Neural cell (in vitro differentiated cells): Measurements from ENCODE around the gene CDKAL1. TPM values are rescaled to one million over a fixed set of nuclear protein-coding genes. Genes with fewer than 3 reads are reported as not detected.
"Not testable (repeated sequence)": the region's sequence is repeated elsewhere in the genome, so short reads cannot be mapped to it uniquely, and the experiment has no call there.

Experiments
- H2AFZ ChIP-seq: fragments of 200-600, 300-800 bp; sonication (generic), shearing (Covaris generic); 2 replicates; pipeline ENCODE4 v1.6.0; 2014; ENCODE audit warnings: low read depth, mild to moderate bottlenecking, antibody characterized with exemption, low read length, moderate library complexity
- H3F3A ChIP-seq: fragments of 200-600 bp; shearing (Covaris generic); 2 replicates; pipeline ENCODE4 v1.6.1; 2016; ENCODE audit warnings: mild to moderate bottlenecking, moderate library complexity, mixed read lengths, antibody characterized with exemption, low read length; ENCODE audit not compliant: insufficient read depth, poor library complexity, severe bottlenecking
- H3K27ac ChIP-seq: fragments of 200-600, 300-800 bp; sonication (generic), shearing (Covaris generic); 2 replicates; pipeline ENCODE4 v1.5.1; 2014; ENCODE audit warnings: mild to moderate bottlenecking, low read length, moderate library complexity
- H3K27me3 ChIP-seq: fragments of 300-800, 200-600 bp; sonication (generic), shearing (Covaris generic); 2 replicates; pipeline ENCODE4 v1.6.0; 2014; ENCODE audit warnings: mild to moderate bottlenecking, low read depth, low read length, moderate library complexity; ENCODE audit not compliant: insufficient read depth
- H3K36me3 ChIP-seq: fragments of 300-800, 200-600 bp; sonication (generic), shearing (Covaris generic); 2 replicates; pipeline ENCODE4 v1.5.1; 2014; ENCODE audit warnings: mild to moderate bottlenecking, antibody characterized with exemption, low read length, moderate library complexity; ENCODE audit not compliant: insufficient read depth
- H3K4me2 ChIP-seq: fragments of 300-800, 200-600 bp; sonication (generic), shearing (Covaris generic); 2 replicates; pipeline ENCODE4 v1.6.0; 2014; ENCODE audit warnings: mild to moderate bottlenecking, low read length
- H3K4me3 ChIP-seq: fragments of 300-800, 200-600 bp; sonication (generic), shearing (Covaris generic); 2 replicates; pipeline ENCODE4 v1.5.1; 2014; ENCODE audit warnings: mild to moderate bottlenecking, low read length, moderate library complexity
- H3K79me2 ChIP-seq: fragments of 200-600 bp; shearing (Covaris generic); replicated peaks from 2 replicates; pipeline ENCODE4 v1.6.0; 2014; ENCODE audit warnings: mild to moderate bottlenecking, low read length, moderate library complexity; ENCODE audit not compliant: insufficient read depth
- H3K9ac ChIP-seq: fragments of 300-800, 200-600 bp; sonication (generic), shearing (Covaris generic); 2 replicates; pipeline ENCODE4 v1.6.1; 2016; ENCODE audit warnings: mild to moderate bottlenecking, low read length, mixed read lengths
- H3K9me2 ChIP-seq: fragments of 200-600 bp; shearing (Covaris generic); 2 replicates; pipeline ENCODE4 v1.6.1; 2016; ENCODE audit warnings: mild to moderate bottlenecking, low read length, mixed read lengths; ENCODE audit not compliant: insufficient read depth
- H3K9me3 ChIP-seq: fragments of 200-600, 300-800 bp; sonication (generic), shearing (Covaris generic); 2 replicates; pipeline ENCODE4 v1.6.1; 2016; ENCODE audit warnings: mild to moderate bottlenecking, mixed run types, low read length, moderate library complexity, mixed read lengths
- H4K20me1 ChIP-seq: fragments of 200-600 bp; shearing (Covaris generic); 2 replicates; pipeline ENCODE4 v1.6.1; 2016; ENCODE audit warnings: mild to moderate bottlenecking, mixed run types; ENCODE audit not compliant: insufficient read depth
- CTCF ChIP-seq: fragments of 450-650 bp; IDR thresholded peaks from 2 replicates; pipeline ENCODE4 v1.5.1; 2014; ENCODE audit warnings: antibody characterized with exemption, mild to moderate bottlenecking, moderate library complexity; ENCODE audit not compliant: poor library complexity, severe bottlenecking
- EP300 ChIP-seq: fragments of 450-650 bp; conservative IDR thresholded peaks from 2 replicates; pipeline ENCODE4 v1.6.1; 2014; ENCODE audit warnings: antibody characterized with exemption, mild to moderate bottlenecking, moderate library complexity; ENCODE audit not compliant: poor library complexity, severe bottlenecking
- EZH2 ChIP-seq: fragments of 200-600, 300-800 bp; shearing (Covaris generic), sonication (generic); IDR thresholded peaks from 2 replicates; pipeline ENCODE4 v1.6.1; 2014; ENCODE audit warnings: antibody characterized with exemption, low read length, borderline replicate concordance, mild to moderate bottlenecking; ENCODE audit not compliant: insufficient read depth, poor library complexity, severe bottlenecking
- MXI1 ChIP-seq: fragments of 450-650 bp; conservative IDR thresholded peaks from 2 replicates; pipeline ENCODE4 v1.6.1; 2014; ENCODE audit warnings: antibody characterized with exemption, mild to moderate bottlenecking; ENCODE audit not compliant: poor library complexity, severe bottlenecking
- POLR2AphosphoS5 ChIP-seq: IDR thresholded peaks from 2 replicates; pipeline ENCODE4 v1.6.1; 2012
- RAD21 ChIP-seq: fragments of 450-650 bp; conservative IDR thresholded peaks from 2 replicates; pipeline ENCODE4 v1.6.1; 2014; ENCODE audit warnings: antibody characterized with exemption, mild to moderate bottlenecking, moderate library complexity
- REST ChIP-seq: IDR thresholded peaks from 2 replicates; pipeline ENCODE4 v1.6.1; 2012; ENCODE audit warnings: borderline replicate concordance
- SMC3 ChIP-seq: fragments of 450-650 bp; conservative IDR thresholded peaks from 2 replicates; pipeline ENCODE4 v1.6.1; 2014; ENCODE audit warnings: antibody characterized with exemption, mild to moderate bottlenecking, moderate library complexity; ENCODE audit not compliant: poor library complexity
- TAF1 ChIP-seq: IDR thresholded peaks from 2 replicates; pipeline ENCODE4 v1.6.1; 2012; ENCODE audit warnings: low read depth
- polyA plus RNA-seq: library from polyadenylated mRNA; depleted of rRNA; stranded (reverse); fragments of >200 nt; gene quantifications from 2 replicates; pipeline ENCODE4 v1.2.3, GENCODE V29; 2014

The CDKAL1 gene
- polyA plus RNA-seq, 1 donor from 2014 or later: 10.7 TPM

- no peaks in the 10 kb centered on the region for H3F3A ChIP-seq
- H3K27ac ChIP-seq: no peak overlapping the region
- H4K20me1 ChIP-seq: no peaks in the 10 kb centered on the region
- no peak overlapping the region for H3K4me3 ChIP-seq
- no peaks in the 10 kb centered on the region for H3K9me2 ChIP-seq
- H3K27me3 ChIP-seq: no peaks in the 10 kb centered on the region
- TF ChIP-seq TAF1: no peak
- no peak for TF ChIP-seq EZH2
- no peak for TF ChIP-seq CTCF
- no peak for TF ChIP-seq REST
- no peak for TF ChIP-seq MXI1
- no peak for TF ChIP-seq EP300
- no peak for TF ChIP-seq RAD21
- TF ChIP-seq SMC3: no peak
- no peak for TF ChIP-seq POLR2AphosphoS5
- H2AFZ ChIP-seq: no peak overlapping the region
- H3K9me3 ChIP-seq: no peaks in the 10 kb centered on the region
- no peak overlapping the region for H3K9ac ChIP-seq
- H3K79me2 ChIP-seq: no peaks in the 10 kb centered on the region
- no peaks in the 10 kb centered on the region for H3K36me3 ChIP-seq
- H3K4me2 ChIP-seq: no peak overlapping the region
Measured at GRCh38 chr6:20922743-20923142, 388.5 kb downstream of the CDKAL1 start.

GRCh38 chr6:20924094-20924493 lies 389.8 kb downstream of the CDKAL1 start:
- H3F3A ChIP-seq, H3K9me3 ChIP-seq, H4K20me1 ChIP-seq, H3K4me2 ChIP-seq, H3K36me3 ChIP-seq, H3K27me3 ChIP-seq, H3K9ac ChIP-seq, H3K9me2 ChIP-seq, H3K79me2 ChIP-seq, H3K27ac ChIP-seq, H2AFZ ChIP-seq, H3K4me3 ChIP-seq: not testable (repeated sequence)

- Histone ChIP-seq H3K9ac (no peak overlapping the region), H4K20me1 (no peaks in the 10 kb centered on the region), H3K4me3 (no peak overlapping the region), H3K79me2 (no peaks in the 10 kb centered on the region), H2AFZ (no peak overlapping the region), H3K4me2 (no peak overlapping the region), H3K9me3 (no peaks in the 10 kb centered on the region), H3K36me3 (no peaks in the 10 kb centered on the region), H3K9me2 (no peaks in the 10 kb centered on the region), H3K27ac (no peak overlapping the region), H3F3A (no peaks in the 10 kb centered on the region), H3K27me3 (no peaks in the 10 kb centered on the region)
- TF ChIP-seq TAF1 (no peak), EP300 (no peak), RAD21 (no peak), SMC3 (no peak), MXI1 (no peak), CTCF (no peak), REST (no peak), POLR2AphosphoS5 (no peak), EZH2 (no peak)
Measured at GRCh38 chr6:20924911-20925543, 390.8 kb downstream of the CDKAL1 start.
